Cortex of kidney (tissue), 1 donor: ENCODE measurements around the gene ACACA.

Experiments used
- DNase-seq: peaks from one replicate; lab custom pipeline; 2025; lab: John Stamatoyannopoulos, UW

Gene ACACA

DNA sequence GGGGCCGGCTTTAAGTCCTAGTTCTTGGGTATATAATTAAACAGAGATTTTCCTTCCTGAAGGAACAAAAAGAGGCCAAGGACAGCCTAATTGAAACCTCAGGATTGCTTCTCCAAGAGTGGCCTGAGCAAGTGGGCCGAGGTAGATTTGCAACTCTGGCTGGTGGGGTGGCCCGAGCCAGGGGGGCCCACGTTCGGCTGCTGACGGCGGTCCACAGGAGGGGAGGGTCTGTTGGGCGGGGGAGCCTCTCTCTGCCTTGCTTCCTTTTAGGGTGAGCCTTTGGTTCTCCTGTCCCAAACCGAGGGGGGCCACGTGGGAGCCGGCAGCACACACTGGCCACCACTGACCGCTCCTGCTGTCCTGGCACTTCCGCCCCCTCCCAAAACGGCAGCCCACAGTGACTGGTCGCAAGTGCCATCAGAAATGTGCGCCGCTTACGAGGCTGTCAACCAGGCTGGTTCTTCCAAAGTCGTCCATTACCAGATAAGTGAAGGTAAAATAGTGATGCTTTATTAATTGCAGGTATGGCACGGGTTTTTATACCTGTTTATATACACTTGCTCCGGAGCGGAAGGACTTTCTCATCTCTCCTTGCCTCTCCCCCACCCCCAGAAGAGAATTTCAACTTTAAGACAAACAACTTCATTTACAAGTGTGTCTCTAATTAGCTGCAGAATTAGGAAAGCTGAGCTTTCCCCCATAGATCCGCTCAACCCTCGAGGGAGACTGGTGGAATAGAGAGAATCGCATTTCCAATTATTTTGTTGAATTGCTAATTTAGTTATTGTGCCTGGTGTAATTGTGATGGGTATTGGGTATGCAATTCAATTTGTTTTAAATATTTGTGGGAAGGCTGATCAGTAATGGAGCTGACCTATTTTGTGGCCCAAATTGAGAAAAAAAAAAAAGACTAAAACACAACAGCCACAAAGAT lies 340.0 kb downstream of the ACACA start:
- DNase-seq: no peak

DNA sequence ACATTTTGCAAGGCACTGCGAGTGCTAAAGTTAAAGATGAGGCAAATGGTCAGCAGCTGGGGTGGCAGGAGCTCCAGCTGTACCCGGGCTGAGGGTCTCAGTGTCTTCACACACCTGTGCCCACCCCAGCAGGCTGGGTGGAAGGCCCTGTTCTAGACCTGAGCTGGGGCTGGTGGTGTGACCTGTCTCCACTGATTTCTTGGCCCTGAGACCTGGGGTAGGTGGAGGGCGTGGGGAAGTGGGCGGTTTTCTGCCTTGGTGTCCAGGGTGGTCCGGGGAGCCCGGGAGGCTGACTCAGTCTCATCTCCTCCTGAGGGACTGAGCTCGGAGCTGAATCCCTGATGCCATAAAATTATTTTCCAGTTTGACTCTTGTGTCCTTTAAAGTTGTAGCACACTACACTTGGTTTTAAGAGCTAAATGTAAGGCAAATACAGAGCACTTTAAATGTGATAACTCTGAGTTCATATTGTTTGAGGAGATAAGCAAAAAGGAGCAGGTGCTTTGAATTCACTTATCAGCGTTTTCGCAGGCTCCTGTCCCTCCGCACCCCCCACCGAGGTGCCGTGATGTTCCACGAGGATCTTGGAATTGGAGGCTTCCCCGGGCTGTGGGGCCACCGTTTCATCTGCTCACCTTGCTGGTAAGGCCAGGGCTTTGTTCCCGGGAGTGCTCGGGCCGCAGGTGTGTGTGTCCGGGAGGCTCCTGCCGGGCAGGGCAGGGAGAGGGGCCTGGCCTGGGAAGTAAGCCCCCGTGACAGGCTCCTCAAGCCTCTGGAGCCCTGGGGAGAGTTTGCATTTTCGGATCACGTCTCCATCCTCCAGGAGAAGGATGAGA lies 340.9 kb downstream of the ACACA start:
- DNase-seq: no peak

DNA sequence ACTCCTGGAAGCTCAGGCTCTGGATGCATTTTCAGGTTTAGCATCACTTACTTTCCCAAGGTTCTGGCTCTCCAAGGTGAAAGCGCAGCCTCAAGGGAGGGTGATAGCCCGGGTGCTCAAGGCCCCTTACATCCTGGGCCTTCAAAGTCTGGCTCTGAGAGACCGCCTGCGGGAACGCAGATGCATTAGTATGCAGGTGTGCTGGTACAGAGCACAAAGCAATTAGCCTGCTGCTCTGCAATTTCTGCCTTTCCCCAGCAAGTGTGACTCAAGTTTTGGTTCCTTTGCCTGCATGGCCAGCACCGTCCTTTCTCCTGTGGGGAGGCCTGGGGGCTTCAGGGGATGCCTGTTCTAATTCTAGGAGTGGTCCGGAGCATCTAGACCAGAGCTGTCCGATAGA lies 341.7 kb downstream of the ACACA start:
- no peak for DNase-seq

DNA sequence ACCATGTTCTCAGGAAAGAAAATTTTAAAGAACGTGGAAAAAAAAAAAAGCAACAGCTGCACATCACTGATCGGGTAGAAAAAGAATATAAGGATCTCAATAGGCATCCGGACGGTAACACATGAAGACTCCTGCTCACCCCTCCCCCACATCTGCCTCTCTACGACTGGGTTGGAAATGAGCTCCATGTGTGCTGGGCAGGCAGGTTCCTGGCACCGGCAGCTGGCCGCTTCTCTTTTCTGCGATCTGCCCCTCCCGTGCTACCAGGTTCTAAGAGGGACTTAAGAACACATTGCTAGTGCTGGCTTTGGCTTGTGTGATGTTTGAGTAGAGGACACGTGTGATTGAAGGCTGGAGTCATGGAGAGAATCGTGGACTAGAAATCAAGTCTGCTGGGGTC lies 342.4 kb downstream of the ACACA start:
- DNase-seq: no peak

DNA sequence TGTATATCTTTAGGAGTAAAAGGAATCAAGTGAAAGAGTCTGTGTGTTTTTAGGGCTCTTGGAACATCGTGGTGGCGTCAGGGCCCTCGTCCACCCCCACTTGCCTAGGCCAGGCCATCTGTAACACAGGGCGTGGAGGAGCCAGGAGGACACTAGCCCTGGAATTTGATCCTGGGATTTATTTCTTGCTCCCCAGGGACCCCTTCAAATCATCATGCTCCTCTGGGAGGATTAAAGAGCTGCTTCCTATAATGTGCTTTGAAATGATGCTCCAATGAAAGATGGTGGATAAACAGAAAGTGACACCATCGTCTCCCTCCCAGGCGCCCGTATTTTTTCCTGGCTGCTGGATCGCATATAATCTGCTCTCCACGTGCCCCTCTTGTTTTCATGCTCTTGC lies 344.6 kb downstream of the ACACA start:
- no peak for DNase-seq

DNA sequence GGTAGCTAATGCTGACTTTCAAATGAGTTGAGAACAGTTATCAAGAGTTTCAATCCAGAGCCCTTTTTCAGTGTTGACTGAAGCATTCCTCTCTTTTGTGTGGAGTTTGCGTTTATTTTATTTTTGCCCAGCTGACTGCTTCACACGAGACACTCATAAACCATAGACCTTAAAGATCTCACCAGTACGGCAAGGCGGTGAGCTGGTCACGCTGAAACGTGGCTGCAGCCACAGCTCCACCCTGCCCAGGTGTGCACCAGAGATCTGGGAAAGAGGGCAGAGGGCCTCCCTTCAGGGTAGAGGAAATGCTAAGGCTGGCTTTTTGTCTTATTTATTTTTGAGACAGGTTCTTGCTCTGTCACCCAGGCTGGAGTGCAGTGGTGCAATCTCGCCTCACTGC lies 345.7 kb downstream of the ACACA start:
- DNase-seq: no peak

DNA sequence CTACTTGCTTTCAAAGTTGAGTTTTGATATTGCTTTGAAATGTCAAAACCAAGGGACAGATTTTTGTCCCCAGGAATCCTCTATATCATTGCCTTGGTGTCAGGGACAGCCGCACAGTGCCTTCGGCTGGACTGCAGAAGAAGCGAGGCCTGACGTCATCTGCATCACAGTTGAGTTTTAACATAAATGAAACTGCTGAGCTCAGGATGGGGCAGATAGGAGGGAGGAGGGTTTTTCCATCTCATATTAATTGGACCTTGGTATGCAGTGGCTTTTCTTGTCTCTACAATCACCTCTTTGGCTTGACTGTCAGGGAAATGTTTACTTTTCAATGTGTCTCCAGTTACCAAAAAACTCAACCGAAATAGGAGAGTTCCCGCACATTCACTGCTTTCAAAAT lies 346.5 kb downstream of the ACACA start:
- DNase-seq: no peak

DNA sequence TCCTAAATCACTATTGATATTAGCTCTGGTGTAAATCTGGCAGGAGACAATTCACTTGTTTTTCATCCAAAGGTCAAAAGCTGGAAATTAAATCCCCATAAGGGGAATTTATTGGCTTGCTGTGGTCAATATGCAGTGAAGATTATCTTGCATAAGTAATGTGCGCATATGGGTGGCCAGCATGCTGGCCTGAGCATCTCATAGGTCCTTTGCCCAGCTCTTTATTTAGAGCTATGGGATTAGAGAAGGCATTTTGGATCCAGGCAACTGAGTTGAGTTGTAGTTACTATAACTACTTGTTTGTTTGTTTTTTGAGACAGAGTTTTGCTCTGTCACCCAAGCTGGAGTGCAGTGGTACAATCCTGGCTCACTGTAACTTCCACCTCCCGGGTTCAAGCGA lies 347.1 kb downstream of the ACACA start:
- no peak for DNase-seq

DNA sequence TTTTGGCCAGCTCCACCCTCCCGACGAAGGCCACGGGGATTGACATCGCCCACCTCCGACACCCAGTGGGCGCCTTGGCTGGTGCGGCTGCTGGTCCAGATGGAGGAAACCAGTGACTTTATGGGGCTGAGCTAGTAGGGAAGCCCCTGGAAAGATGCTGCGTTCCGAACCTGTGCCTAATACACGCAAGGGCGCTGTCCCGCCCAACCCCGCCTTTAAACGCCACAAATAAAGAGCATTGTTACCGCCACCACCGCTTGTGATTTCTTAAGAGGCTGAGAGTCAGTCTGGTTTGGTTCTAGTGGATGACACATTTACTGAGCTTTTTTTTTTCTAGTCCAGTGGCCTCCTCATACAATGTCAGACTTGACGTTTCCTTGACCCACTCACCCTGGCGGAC lies 350.0 kb downstream of the ACACA start:
- no peak for DNase-seq

DNA sequence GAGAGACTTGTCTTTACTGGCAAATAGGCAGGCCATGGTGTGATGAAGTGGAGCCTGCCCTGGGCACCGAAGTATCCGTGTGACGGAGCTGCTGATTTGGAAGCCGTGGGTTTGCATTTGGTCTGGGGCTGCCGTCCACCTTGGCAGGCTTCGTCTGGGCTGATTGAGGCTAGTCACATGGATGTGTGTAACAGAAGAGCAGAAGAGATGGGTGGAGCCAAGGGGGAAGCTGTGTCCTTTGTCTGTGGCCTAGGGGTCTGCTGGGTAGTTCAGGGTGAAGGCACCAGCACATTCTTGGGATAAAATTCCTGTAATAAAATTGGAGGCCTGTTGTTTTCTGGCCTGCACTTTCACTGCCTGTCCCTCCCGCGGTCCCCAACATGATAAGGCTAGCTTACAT lies 351.7 kb downstream of the ACACA start:
- no peak for DNase-seq

DNA sequence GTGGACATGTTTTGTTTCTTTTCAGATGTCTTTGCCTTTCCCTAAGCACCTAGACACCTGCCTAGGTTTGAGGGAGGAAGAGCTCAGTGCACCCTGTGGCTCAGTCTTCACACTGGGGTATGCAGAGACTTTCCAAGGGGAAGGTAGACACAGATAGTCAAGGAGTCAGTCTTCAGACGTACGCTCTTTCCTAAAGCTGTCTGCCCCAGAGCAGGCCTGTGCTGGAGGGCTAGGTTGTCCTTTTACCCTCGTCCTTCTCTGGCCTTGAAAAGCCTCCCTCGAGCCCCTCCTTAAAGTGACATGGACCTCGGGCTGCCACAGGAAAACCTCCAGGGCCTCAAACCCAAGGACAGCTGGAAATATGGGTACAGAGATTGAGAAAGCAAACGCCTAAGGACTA lies 354.2 kb downstream of the ACACA start:
- DNase-seq: no peak

DNA sequence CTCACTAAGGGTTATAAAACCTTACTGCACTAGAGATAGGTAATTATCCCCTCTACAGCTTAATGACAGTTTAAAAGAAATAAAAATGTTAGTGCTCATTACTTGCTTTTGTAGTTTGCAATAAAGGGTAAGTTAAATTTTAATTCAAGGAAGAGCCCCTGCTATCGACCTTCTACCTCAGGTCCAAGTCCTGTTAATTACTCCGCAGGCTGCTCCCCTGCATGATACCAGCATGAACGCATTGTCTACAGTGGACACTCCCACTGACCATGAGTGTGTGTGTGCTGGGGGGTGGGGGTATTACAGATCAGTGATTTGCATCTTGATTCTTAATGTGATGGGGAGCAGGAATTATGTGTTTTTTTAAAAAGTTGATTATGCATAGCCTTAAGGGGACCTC lies 354.8 kb downstream of the ACACA start:
- no peak for DNase-seq

DNA sequence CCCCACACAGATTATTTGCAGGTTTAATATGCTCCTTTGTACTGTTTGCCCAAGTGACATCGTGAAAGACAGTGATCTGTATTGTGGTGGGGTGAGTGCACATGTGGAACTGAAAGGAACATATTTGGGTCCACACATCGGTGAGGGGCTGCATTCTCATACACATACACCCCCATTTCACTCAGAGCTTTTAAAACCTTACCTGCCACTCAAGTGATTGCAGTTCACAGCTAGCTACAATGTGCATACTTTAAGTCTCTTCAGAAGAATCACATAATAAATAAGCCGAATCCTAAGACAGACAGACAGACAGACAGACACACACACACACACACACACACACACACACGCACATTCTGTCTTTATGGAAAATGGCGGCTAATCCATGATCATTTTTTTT lies 355.3 kb downstream of the ACACA start:
- DNase-seq: no peak

DNA sequence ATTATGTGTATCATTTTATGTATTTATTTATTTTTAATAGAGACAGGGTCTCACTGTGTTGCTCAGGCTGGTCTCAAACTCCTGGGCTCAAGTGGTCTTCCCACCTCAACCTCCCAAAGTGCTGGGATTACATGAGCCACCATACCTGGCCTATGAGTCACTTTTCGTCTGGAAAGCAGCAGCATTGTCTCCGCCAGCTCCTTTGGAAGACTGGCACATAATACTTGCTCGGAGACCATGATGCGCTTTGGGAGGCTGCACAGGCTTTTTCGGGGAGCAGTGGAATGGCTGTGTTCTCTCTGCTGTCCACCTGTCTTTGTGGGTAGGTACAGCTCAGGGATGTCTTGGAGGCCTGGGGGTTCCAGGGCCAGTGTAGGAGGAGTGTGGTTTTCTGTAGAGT lies 355.7 kb downstream of the ACACA start:
- DNase-seq: no peak

DNA sequence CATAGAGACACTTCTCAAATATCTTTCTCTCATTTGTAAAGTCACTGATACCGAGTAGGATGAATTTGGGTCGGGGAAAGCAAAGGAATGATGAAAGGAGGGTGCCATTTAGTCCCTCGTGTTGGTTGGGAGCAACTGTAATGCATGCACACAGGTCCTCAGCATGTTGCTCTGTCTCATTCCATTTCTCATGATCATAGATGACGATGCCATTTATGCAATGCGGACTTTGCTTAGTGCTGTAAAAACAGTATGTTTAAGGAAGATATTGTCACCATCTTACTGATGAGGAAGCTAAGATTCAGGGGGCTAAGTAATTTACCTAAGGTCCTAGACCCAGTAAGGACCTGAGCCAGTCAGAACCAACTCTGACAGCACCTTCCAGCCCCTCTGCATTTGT lies 357.8 kb downstream of the ACACA start:
- DNase-seq: no peak

DNA sequence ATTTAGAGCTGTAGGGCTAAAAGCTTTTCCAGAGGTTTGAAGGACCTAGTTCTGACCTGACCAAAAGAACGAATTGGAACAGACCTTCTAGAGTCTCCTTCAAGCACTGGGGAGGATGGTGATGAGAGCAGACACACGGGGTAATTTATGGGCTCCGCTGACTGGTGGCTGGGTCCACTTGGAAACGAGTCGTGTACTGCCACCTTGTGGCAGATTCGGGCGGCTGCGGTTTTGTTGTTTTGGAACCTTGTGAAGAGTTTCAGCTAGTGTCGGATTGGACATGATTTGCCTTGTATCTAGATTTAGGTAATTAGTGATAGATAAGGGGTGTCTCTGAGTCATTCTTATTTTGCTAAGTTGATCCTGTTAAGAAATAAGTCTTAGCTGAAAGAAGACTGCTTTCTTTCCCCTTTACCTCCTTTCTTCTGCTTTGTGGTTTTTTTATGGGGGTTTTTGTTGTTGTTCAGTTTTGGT lies 359.0 kb downstream of the ACACA start:
- DNase-seq: no peak

DNA sequence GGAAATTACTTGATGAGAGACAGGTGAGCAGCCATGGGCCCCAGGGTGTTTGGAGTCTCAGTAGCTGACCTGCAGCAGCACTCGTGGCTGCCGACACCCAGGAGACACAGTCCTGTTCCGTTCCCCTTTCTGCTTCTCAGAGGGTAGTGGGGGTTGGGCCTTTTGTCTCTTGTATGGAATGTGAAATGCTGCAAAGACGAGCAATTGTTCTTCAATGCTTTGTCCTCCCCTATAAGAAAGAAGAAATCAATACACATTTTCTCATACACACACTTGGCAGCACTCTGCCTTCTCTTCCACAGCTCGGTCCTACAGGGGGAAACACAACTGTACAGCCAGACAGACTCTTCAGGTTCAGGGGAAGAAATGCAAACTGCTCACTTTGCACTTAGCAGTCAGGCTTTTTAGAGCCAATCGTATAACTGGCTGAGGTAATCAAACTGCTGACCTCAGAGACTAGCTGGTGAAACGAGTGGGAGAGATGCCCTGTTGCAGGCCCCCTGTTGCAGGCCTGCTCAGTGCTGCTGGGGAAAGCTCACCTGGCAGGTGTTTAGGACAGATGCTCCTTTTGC lies 361.2 kb downstream of the ACACA start:
- DNase-seq: no peak

DNA sequence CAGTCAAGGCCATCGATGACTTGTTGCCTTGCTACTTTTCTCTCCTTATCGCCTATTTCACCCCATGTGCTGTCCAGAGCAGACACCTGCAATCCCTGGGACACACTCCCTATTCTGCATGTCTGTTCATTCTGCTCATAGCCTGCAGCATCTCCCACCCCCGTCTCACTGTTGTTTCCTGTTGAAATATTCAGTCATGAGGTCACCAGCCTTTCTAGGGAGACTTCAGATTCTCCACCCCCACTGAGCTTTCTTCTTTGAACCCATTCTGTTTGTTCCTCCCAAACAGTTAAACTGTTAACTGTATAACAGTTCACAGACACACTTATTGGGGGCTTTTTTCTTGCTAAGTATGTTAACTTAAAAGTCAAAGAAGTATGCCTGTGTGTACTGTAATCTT lies 363.4 kb downstream of the ACACA start:
- DNase-seq: no peak

DNA sequence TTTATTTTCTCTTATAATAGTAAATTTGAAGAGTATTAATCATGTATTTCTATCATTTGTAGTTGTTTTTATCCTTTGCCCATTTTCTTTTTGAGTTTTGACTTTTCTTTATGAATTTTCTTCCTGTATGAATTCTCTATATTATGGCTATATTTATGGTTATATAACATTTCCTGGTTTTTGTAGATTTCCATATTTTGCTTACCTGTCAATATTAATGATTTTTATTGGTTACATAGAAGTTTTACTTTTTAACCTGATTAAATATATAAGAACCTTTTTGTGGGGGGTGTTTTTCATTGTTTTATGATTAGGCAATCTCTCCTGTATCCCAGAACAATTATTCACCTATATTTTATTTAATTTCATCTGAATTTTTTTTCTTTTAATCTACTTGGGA lies 364.7 kb downstream of the ACACA start:
- no peak for DNase-seq

DNA sequence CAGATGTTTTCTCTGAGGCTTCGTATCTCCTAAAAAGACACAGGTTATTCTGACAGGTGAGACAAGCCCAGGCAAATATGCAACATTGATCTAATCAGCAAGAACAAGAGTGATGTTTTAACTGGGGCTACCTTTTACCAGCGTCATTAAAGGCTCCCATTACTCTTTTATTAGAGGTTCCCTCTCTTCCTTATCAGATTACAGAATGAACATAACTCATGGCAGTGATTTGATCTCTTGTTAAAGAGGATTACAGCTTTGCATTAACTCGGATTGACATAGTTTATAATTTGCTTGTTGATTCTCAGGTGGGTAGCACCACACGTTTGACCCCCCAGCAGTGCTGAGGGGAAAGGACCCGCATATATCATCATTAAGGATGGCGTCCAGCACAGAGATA lies 367.4 kb downstream of the ACACA start:
- DNase-seq: no peak

DNA sequence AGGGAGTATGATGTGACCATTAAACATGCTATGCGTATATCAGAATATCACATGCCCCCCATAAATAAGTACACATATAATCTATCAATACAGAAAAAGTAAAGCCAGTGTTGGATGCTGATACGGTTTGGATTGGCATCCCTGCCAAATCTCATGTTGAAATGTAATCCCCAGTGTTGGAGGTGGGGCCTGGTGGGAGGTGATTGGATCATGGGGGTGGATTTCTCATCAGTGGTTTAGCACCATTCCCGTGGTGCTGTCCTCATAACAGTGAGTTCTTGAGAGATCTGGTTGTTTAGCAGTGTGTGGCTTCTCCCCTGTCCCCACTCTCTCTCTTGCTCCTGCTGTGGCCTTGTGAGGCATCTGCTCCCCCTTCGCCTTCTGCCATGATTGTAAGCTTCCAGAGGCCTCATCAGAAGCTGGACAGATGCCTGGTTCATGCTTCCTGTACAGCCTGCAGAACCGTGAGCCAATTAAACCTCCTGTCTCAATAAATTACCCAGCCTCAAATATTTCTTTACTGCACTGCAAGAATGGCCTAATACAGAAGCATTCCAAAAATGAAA lies 369.0 kb downstream of the ACACA start:
- no peak for DNase-seq
